Measurements from ENCODE around the gene TMEM117. TPM values are rescaled to one million over a fixed set of nuclear protein-coding genes. Genes with fewer than 3 reads are reported as not detected.
"Not testable (repeated sequence)": the region's sequence is repeated elsewhere in the genome, so short reads cannot be mapped to it uniquely, and the experiment has no call there.

The TMEM117 gene
- total and polyA plus RNA-seq, 11 donors = 3.7 to 13.5 (median 7.3) TPM

GRCh38 chr12:44370982-44371381 lies 535.1 kb downstream of the TMEM117 start:
- H3K36me3 ChIP-seq = no peaks in the 10 kb centered on the region
- H3K27me3 ChIP-seq = no peaks in the 10 kb centered on the region
- TF ChIP-seq CTCF (IDR thresholded peaks at IDR 0.05) (no peak), POLR2A (IDR thresholded peaks at IDR 0.05) (no peak)
- 66 to 80% (median 71%) methylated on average over 3 of the region's 3 CpGs for whole genome bisulfite sequencing, 4 donors
- no peaks in the 10 kb centered on the region for H3K4me1 ChIP-seq
- intact Hi-C loops (cut with DNase I) = no loop called here
- ATAC-seq = no peak
- DNase-seq = no peak
- H3K27ac ChIP-seq = no peak overlapping the region
- no peaks in the 10 kb centered on the region for H3K9me3 ChIP-seq
- no peak overlapping the region for H3K4me3 ChIP-seq

GRCh38 chr12:44372259-44372658 lies 536.4 kb downstream of the TMEM117 start:
- Histone ChIP-seq H3K4me1 (no peaks in the 10 kb centered on the region), H3K4me3 (no peak overlapping the region), H3K36me3 (no peaks in the 10 kb centered on the region), H3K27ac (no peak overlapping the region), H3K27me3 (no peaks in the 10 kb centered on the region), H3K9me3 (no peaks in the 10 kb centered on the region)
- DNase-seq = no peak
- 80 to 88% (median 87%) methylated on average over 2 of the region's 2 CpGs for WGBS, 4 donors
- intact Hi-C loops (cut with DNase I) = no loop called here
- TF ChIP-seq CTCF (IDR thresholded peaks at IDR 0.05) = no peak
- no peak for TF ChIP-seq POLR2A (IDR thresholded peaks at IDR 0.05)
- ATAC-seq = no peak

- ATAC-seq (no peak), DNase-seq (no peak)
- H3K27ac ChIP-seq = no peak overlapping the region
- intact Hi-C loops (cut with DNase I) = no loop called here
- H3K27me3 ChIP-seq = no peaks in the 10 kb centered on the region
- TF ChIP-seq POLR2A (IDR thresholded peaks at IDR 0.05) = no peak
- no peak for TF ChIP-seq CTCF (IDR thresholded peaks at IDR 0.05)
- H3K36me3 ChIP-seq = peaks cover 0 to 2% (median 0%) of the 10 kb centered on the region in 9 donors
- no peak overlapping the region for H3K4me3 ChIP-seq
- no peaks in the 10 kb centered on the region for H3K9me3 ChIP-seq
- 84 to 99% (median 94%) methylated on average over 1 of the region's 1 CpG for WGBS, 4 donors
- H3K4me1 ChIP-seq = peaks cover 0 to 5% (median 0%) of the 10 kb centered on the region in 12 donors
Measured at GRCh38 chr12:44375694-44376093, 539.8 kb downstream of the TMEM117 start.

- no peak for DNase-seq
- intact Hi-C loops (cut with DNase I) = no loop called here
- no peak for TF ChIP-seq CTCF (IDR thresholded peaks at IDR 0.05)
- TF ChIP-seq POLR2A (IDR thresholded peaks at IDR 0.05) = no peak
- H3K4me1 ChIP-seq = peaks cover 0 to 5% (median 0%) of the 10 kb centered on the region in 12 donors
- no peaks in the 10 kb centered on the region for H3K9me3 ChIP-seq
- 71 to 81% (median 76%) methylated on average over 5 of the region's 5 CpGs for WGBS, 4 donors
- no peak for ATAC-seq
- H3K27me3 ChIP-seq = no peaks in the 10 kb centered on the region
- H3K36me3 ChIP-seq = peaks cover 0 to 2% (median 0%) of the 10 kb centered on the region in 9 donors
- H3K4me3 ChIP-seq = no peak overlapping the region
- no peak overlapping the region for H3K27ac ChIP-seq
Measured at GRCh38 chr12:44377443-44378187, 541.7 kb downstream of the TMEM117 start.

- H3K4me1 ChIP-seq; H3K27me3 ChIP-seq; intact Hi-C loops (cut with DNase I); H3K4me3 ChIP-seq; H3K36me3 ChIP-seq; H3K9me3 ChIP-seq; H3K27ac ChIP-seq; ATAC-seq; DNase-seq: not testable (repeated sequence)
Measured at GRCh38 chr12:44379113-44379512, 543.2 kb downstream of the TMEM117 start.
